Measurements from ENCODE around the gene HGF.

DNA sequence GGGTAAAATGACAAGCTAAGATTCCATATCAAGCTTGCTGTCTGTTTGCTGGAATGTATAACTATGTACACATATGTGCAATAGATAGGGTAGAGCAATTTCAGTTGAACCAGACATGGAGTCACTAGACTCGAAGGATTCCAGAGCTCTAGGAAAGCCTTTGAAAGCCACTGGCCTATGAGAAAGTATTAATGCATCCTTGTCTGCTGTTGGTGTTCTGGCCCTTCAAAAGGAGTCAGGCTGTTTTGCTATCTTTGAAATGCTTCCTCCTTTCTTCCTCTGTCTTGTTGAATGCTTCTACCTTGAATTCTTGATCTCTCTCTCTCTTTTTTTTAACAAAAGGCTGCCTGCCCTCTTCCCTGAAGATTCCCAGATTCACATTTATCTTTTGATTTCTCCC, 20.8 kb upstream of the HGF start:
- TF ChIP-seq, protein P1, sequence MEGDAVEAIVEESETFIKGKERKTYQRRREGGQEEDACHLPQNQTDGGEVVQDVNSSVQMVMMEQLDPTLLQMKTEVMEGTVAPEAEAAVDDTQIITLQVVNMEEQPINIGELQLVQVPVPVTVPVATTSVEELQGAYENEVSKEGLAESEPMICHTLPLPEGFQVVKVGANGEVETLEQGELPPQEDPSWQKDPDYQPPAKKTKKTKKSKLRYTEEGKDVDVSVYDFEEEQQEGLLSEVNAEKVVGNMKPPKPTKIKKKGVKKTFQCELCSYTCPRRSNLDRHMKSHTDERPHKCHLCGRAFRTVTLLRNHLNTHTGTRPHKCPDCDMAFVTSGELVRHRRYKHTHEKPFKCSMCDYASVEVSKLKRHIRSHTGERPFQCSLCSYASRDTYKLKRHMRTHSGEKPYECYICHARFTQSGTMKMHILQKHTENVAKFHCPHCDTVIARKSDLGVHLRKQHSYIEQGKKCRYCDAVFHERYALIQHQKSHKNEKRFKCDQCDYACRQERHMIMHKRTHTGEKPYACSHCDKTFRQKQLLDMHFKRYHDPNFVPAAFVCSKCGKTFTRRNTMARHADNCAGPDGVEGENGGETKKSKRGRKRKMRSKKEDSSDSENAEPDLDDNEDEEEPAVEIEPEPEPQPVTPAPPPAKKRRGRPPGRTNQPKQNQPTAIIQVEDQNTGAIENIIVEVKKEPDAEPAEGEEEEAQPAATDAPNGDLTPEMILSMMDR (IDR thresholded peaks at IDR 0.05): no peak
- TF ChIP-seq, protein P2, sequence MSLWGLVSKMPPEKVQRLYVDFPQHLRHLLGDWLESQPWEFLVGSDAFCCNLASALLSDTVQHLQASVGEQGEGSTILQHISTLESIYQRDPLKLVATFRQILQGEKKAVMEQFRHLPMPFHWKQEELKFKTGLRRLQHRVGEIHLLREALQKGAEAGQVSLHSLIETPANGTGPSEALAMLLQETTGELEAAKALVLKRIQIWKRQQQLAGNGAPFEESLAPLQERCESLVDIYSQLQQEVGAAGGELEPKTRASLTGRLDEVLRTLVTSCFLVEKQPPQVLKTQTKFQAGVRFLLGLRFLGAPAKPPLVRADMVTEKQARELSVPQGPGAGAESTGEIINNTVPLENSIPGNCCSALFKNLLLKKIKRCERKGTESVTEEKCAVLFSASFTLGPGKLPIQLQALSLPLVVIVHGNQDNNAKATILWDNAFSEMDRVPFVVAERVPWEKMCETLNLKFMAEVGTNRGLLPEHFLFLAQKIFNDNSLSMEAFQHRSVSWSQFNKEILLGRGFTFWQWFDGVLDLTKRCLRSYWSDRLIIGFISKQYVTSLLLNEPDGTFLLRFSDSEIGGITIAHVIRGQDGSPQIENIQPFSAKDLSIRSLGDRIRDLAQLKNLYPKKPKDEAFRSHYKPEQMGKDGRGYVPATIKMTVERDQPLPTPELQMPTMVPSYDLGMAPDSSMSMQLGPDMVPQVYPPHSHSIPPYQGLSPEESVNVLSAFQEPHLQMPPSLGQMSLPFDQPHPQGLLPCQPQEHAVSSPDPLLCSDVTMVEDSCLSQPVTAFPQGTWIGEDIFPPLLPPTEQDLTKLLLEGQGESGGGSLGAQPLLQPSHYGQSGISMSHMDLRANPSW (CRISPR knock-in tag; conservative IDR thresholded peaks at IDR 0.05; ENCODE audit: low read depth): no peak
- TF ChIP-seq CREB1 (CRISPR knock-in tag; IDR thresholded peaks at IDR 0.05) (no peak), MXD4 (CRISPR knock-in tag; IDR thresholded peaks at IDR 0.05; ENCODE audit: borderline replicate concordance) (no peak), NFYB (CRISPR knock-in tag; conservative IDR thresholded peaks at IDR 0.05; ENCODE audit: low read depth) (no peak), NR2C2 (CRISPR knock-in tag; IDR thresholded peaks at IDR 0.05) (no peak), SP1 (CRISPR knock-in tag; conservative IDR thresholded peaks at IDR 0.05) (no peak), SMAD3 (CRISPR knock-in tag; IDR thresholded peaks at IDR 0.05; ENCODE audit: borderline replicate concordance) (no peak), FOXK1 (CRISPR knock-in tag; IDR thresholded peaks at IDR 0.05) (no peak), RELA (CRISPR knock-in tag; IDR thresholded peaks at IDR 0.05; ENCODE audit: borderline replicate concordance) (no peak), ZBTB21 (CRISPR knock-in tag; IDR thresholded peaks at IDR 0.05; ENCODE audit: borderline replicate concordance) (no peak)
- TF ChIP-seq, protein P3, sequence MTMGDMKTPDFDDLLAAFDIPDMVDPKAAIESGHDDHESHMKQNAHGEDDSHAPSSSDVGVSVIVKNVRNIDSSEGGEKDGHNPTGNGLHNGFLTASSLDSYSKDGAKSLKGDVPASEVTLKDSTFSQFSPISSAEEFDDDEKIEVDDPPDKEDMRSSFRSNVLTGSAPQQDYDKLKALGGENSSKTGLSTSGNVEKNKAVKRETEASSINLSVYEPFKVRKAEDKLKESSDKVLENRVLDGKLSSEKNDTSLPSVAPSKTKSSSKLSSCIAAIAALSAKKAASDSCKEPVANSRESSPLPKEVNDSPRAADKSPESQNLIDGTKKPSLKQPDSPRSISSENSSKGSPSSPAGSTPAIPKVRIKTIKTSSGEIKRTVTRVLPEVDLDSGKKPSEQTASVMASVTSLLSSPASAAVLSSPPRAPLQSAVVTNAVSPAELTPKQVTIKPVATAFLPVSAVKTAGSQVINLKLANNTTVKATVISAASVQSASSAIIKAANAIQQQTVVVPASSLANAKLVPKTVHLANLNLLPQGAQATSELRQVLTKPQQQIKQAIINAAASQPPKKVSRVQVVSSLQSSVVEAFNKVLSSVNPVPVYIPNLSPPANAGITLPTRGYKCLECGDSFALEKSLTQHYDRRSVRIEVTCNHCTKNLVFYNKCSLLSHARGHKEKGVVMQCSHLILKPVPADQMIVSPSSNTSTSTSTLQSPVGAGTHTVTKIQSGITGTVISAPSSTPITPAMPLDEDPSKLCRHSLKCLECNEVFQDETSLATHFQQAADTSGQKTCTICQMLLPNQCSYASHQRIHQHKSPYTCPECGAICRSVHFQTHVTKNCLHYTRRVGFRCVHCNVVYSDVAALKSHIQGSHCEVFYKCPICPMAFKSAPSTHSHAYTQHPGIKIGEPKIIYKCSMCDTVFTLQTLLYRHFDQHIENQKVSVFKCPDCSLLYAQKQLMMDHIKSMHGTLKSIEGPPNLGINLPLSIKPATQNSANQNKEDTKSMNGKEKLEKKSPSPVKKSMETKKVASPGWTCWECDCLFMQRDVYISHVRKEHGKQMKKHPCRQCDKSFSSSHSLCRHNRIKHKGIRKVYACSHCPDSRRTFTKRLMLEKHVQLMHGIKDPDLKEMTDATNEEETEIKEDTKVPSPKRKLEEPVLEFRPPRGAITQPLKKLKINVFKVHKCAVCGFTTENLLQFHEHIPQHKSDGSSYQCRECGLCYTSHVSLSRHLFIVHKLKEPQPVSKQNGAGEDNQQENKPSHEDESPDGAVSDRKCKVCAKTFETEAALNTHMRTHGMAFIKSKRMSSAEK (CRISPR knock-in tag; IDR thresholded peaks at IDR 0.05; ENCODE audit: borderline replicate concordance): no peak
- TF ChIP-seq, protein P4, sequence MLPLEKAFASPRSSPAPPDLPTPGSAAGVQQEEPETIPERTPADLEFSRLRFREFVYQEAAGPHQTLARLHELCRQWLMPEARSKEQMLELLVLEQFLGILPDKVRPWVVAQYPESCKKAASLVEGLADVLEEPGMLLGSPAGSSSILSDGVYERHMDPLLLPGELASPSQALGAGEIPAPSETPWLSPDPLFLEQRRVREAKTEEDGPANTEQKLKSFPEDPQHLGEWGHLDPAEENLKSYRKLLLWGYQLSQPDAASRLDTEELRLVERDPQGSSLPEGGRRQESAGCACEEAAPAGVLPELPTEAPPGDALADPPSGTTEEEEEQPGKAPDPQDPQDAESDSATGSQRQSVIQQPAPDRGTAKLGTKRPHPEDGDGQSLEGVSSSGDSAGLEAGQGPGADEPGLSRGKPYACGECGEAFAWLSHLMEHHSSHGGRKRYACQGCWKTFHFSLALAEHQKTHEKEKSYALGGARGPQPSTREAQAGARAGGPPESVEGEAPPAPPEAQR (CRISPR knock-in tag; IDR thresholded peaks at IDR 0.05): no peak
